ENCODE data around the gene BICD2. TPM values are rescaled to one million over a fixed set of nuclear protein-coding genes. Genes with fewer than 3 reads are reported as not detected.

The BICD2 gene
- total and polyA plus RNA-seq, 2 of the 13 experiments (the other 11 are each of a cell fraction or from before 2014, with no cell fraction given), result 5.1 to 17.4 TPM

- TF ChIP-seq ZNF550 (CRISPR knock-in tag; IDR thresholded peaks at IDR 0.05; ENCODE audit: borderline replicate concordance) (no peak), ZBTB7B (CRISPR knock-in tag; IDR thresholded peaks at IDR 0.05) (peak; percentile 62; the same call in 1 of the 2 replicates), ZNF569 (CRISPR knock-in tag; IDR thresholded peaks at IDR 0.05; ENCODE audit: borderline replicate concordance) (no peak), GPBP1L1 (CRISPR knock-in tag; IDR thresholded peaks at IDR 0.05) (no peak), ELF1 (CRISPR knock-in tag; IDR thresholded peaks at IDR 0.05) (peak; percentile 99), NR2F1 (CRISPR knock-in tag; IDR thresholded peaks at IDR 0.05) (no peak), ETV5 (CRISPR knock-in tag; IDR thresholded peaks at IDR 0.05; ENCODE audit: borderline replicate concordance) (peak; percentile 94), ARNT2 (CRISPR knock-in tag; IDR thresholded peaks at IDR 0.05; ENCODE audit: low read depth) (peak; percentile 86), HOXA5 (CRISPR knock-in tag; IDR thresholded peaks at IDR 0.05) (peak; percentile 56; the same call in 1 of the 2 replicates), ZNF232 (CRISPR knock-in tag; IDR thresholded peaks at IDR 0.05; ENCODE audit: borderline replicate concordance) (no peak; the same call in 1 of the 2 replicates), ZNF567 (CRISPR knock-in tag; IDR thresholded peaks at IDR 0.05; ENCODE audit: borderline replicate concordance) (no peak), HMGA1 (CRISPR knock-in tag; conservative IDR thresholded peaks at IDR 0.05) (no peak), CTCF (CRISPR knock-in tag; IDR thresholded peaks at IDR 0.05) (no peak), ZNF121 (CRISPR knock-in tag; IDR thresholded peaks at IDR 0.05) (peak; percentile 93), RFXANK (CRISPR knock-in tag; IDR thresholded peaks at IDR 0.05) (no peak), SIX1 (CRISPR knock-in tag; IDR thresholded peaks at IDR 0.05; ENCODE audit: borderline replicate concordance) (0 out of 2 replicates have a peak, but pooled peaks have one; percentile 41), ZNF329 (CRISPR knock-in tag; IDR thresholded peaks at IDR 0.05; ENCODE audit: low read depth) (peak; percentile 48), ZNF10 (CRISPR knock-in tag; IDR thresholded peaks at IDR 0.05; ENCODE audit: borderline replicate concordance, low read depth) (no peak), JUND (CRISPR knock-in tag; IDR thresholded peaks at IDR 0.05) (no peak)
- TF ChIP-seq, protein P1, sequence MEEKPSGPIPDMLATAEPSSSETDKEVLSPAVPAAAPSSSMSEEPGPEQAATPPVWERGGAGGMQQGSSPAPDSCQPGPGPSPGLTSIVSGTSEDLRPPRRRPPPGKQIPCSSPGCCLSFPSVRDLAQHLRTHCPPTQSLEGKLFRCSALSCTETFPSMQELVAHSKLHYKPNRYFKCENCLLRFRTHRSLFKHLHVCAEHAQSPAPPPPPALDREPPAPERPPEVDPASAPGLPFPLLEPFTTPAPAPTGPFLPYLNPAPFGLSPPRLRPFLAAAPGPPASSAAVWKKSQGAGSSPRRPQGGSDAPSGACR (CRISPR knock-in tag; IDR thresholded peaks at IDR 0.05), result peak; percentile 71; the same call in 1 of the 2 replicates
- TF ChIP-seq, protein P2, sequence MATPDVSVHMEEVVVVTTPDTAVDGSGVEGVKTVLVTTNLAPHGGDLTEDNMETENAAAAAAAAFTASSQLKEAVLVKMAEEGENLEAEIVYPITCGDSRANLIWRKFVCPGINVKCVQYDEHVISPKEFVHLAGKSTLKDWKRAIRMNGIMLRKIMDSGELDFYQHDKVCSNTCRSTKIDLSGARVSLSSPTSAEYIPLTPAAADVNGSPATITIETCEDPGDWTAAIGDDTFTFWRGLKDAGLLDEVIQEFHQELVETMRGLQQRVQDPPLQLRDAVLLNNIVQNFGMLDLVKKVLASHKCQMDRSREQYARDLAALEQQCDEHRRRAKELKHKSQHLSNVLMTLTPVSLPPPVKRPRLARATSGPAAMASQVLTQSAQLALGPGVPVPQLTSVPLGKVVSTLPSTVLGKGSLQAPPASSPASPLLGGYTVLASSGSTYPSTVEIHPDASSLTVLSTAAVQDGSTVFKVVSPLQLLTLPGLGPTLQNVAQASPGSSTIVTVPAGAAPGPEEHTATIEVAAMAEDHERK (CRISPR knock-in tag; IDR thresholded peaks at IDR 0.05; ENCODE audit: low read depth), result 0 out of 2 replicates have a peak, but pooled peaks have one; percentile 35
- TF ChIP-seq, protein P3, sequence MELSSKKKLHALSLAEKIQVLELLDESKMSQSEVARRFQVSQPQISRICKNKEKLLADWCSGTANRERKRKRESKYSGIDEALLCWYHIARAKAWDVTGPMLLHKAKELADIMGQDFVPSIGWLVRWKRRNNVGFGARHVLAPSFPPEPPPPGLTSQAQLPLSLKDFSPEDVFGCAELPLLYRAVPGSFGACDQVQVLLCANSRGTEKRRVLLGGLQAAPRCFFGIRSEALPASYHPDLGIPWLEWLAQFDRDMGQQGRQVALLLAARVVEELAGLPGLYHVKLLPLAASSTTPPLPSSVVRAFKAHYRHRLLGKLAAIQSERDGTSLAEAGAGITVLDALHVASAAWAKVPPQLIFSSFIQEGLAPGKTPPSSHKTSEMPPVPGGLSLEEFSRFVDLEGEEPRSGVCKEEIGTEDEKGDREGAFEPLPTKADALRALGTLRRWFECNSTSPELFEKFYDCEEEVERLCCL (CRISPR knock-in tag; IDR thresholded peaks at IDR 0.05; ENCODE audit: borderline replicate concordance), result no peak
Observed at GRCh38 chr9:92669890-92670708, 94.5 kb downstream of the BICD2 start, which contains the start of gene IPPK (continued).

Measured in HepG2 (cell line).